HEK293 (cell line): ENCODE results near the gene ACOT7.

Experiments
- EGR2 ChIP-seq: fragments of 450-650 bp; formaldehyde crosslinking; IDR thresholded peaks from 2 replicates; pipeline ENCODE4 v1.5.1; 2016; ENCODE audit warnings: low read depth, missing biosample characterization, missing genetic modification characterization
- HOXC10 ChIP-seq: sonication (generic); formaldehyde crosslinking; IDR thresholded peaks from 2 replicates; pipeline ENCODE4 v1.8.1; 2023; ENCODE audit warnings: mild to moderate bottlenecking, missing genetic modification reagents
- HOXD13 ChIP-seq: sonication (generic); formaldehyde crosslinking; IDR thresholded peaks from 2 replicates; pipeline ENCODE4 v1.8.0; 2022; ENCODE audit warnings: missing genetic modification reagents, borderline replicate concordance
- IKZF3 ChIP-seq: fragments of 450-650 bp; IDR thresholded peaks from 2 replicates; pipeline ENCODE4 v1.5.0; 2018; ENCODE audit warnings: missing biosample characterization, mild to moderate bottlenecking, missing genetic modification characterization, moderate library complexity
- KLF8 ChIP-seq: fragments of 450-650 bp; formaldehyde crosslinking; IDR thresholded peaks from 2 replicates; pipeline ENCODE4 v1.5.1; 2016; ENCODE audit warnings: missing biosample characterization, missing genetic modification characterization
- KLF9 ChIP-seq: fragments of 450-650 bp; formaldehyde crosslinking; IDR thresholded peaks from 2 replicates; pipeline ENCODE4 v1.5.1; 2016; ENCODE audit warnings: missing biosample characterization, missing genetic modification characterization, low read depth
- OVOL3 ChIP-seq: fragments of 450-650 bp; formaldehyde crosslinking; IDR thresholded peaks from 2 replicates; pipeline ENCODE4 v1.5.1; 2016; ENCODE audit warnings: missing biosample characterization, missing genetic modification characterization
- SCRT2 ChIP-seq: fragments of 450-650 bp; formaldehyde crosslinking; IDR thresholded peaks from 2 replicates; pipeline ENCODE4 v1.5.1; 2016; ENCODE audit warnings: missing biosample characterization, missing genetic modification characterization
- SP2 ChIP-seq: fragments of 450-650 bp; formaldehyde crosslinking; IDR thresholded peaks from 2 replicates; pipeline ENCODE4 v1.5.1; 2016; ENCODE audit warnings: missing biosample characterization, missing genetic modification characterization
- SP7 ChIP-seq: fragments of 450-650 bp; formaldehyde crosslinking; IDR thresholded peaks from 2 replicates; pipeline ENCODE4 v1.5.1; 2016; ENCODE audit warnings: missing biosample characterization, missing genetic modification characterization
- TCF7L2 ChIP-seq: IDR thresholded peaks from 2 replicates; pipeline ENCODE4 v1.6.1; 2011; ENCODE audit warnings: low read depth, mild to moderate bottlenecking, inconsistent platforms, low read length, moderate library complexity, borderline replicate concordance
- TRIM28 ChIP-seq: IDR thresholded peaks from 2 replicates; pipeline ENCODE4 v1.6.1; 2011; ENCODE audit warnings: low read length, control low read depth, borderline replicate concordance
- ZBTB1 ChIP-seq: fragments of 450-650 bp; formaldehyde crosslinking; IDR thresholded peaks from 2 replicates; pipeline ENCODE4 v1.5.1; 2016; ENCODE audit warnings: missing biosample characterization, missing genetic modification characterization
- ZBTB17 ChIP-seq: fragments of 450-650 bp; formaldehyde crosslinking; IDR thresholded peaks from 2 replicates; pipeline ENCODE4 v1.5.1; 2016; ENCODE audit warnings: missing biosample characterization, missing genetic modification characterization
- ZBTB8A ChIP-seq: fragments of 450-650 bp; formaldehyde crosslinking; IDR thresholded peaks from 2 replicates; pipeline ENCODE4 v1.5.1; 2016; ENCODE audit warnings: missing biosample characterization, missing genetic modification characterization
- ZFP69B ChIP-seq: fragments of 450-650 bp; formaldehyde crosslinking; IDR thresholded peaks from 2 replicates; pipeline ENCODE4 v1.5.1; 2016; ENCODE audit warnings: missing biosample characterization, missing genetic modification characterization
- ZNF121 ChIP-seq: fragments of 450-650 bp; formaldehyde crosslinking; IDR thresholded peaks from 2 replicates; pipeline ENCODE4 v1.5.1; 2016; ENCODE audit warnings: missing biosample characterization, missing genetic modification characterization
- ZNF2 ChIP-seq: fragments of 450-650 bp; formaldehyde crosslinking; IDR thresholded peaks from 2 replicates; pipeline ENCODE4 v1.5.1; 2016; ENCODE audit warnings: missing biosample characterization, missing genetic modification characterization
- ZNF274 ChIP-seq, 2 experiments: fragments of 200-500 bp in 1 of 2; fragments of 450-650 bp in 1 of 2; sonication (Bioruptor generic) in 1 of 2; formaldehyde crosslinking in 1 of 2; IDR thresholded peaks; 2 replicates each; pipeline versions ENCODE4 v1.5.1 to v1.6.1; 2014 to 2016; ENCODE audit warnings: borderline replicate concordance in 1 of 2, inconsistent platforms in 1 of 2, low read length in 1 of 2, missing biosample characterization in 1 of 2, missing genetic modification characterization in 1 of 2
- ZNF335 ChIP-seq: fragments of 450-650 bp; formaldehyde crosslinking; conservative IDR thresholded peaks from 2 replicates; pipeline ENCODE4 v1.5.1; 2016; ENCODE audit warnings: missing biosample characterization, missing genetic modification characterization
- ZNF341 ChIP-seq: fragments of 450-650 bp; formaldehyde crosslinking; IDR thresholded peaks from 2 replicates; pipeline ENCODE4; 2016; ENCODE audit warnings: low read depth, missing biosample characterization, missing genetic modification characterization
- ZNF354C ChIP-seq: fragments of 450-650 bp; formaldehyde crosslinking; IDR thresholded peaks from 2 replicates; pipeline ENCODE4 v1.5.1; 2016; ENCODE audit warnings: missing biosample characterization, missing genetic modification characterization, low read depth, borderline replicate concordance
- ZNF366 ChIP-seq: fragments of 450-650 bp; formaldehyde crosslinking; conservative IDR thresholded peaks from 2 replicates; pipeline ENCODE4 v1.5.1; 2016; ENCODE audit warnings: missing biosample characterization, missing genetic modification characterization
- ZNF473 ChIP-seq: fragments of 450-650 bp; formaldehyde crosslinking; IDR thresholded peaks from 2 replicates; pipeline ENCODE4 v1.5.1; 2017; ENCODE audit warnings: missing biosample characterization, missing genetic modification characterization
- ZNF600 ChIP-seq: fragments of 450-650 bp; formaldehyde crosslinking; IDR thresholded peaks from 2 replicates; pipeline ENCODE4 v1.5.1; 2016; ENCODE audit warnings: missing biosample characterization, missing genetic modification characterization
- ZNF610 ChIP-seq: fragments of 450-650 bp; formaldehyde crosslinking; IDR thresholded peaks from 2 replicates; pipeline ENCODE4 v1.5.1; 2016; ENCODE audit warnings: missing biosample characterization, missing genetic modification characterization, borderline replicate concordance
- ZNF660 ChIP-seq: fragments of 450-650 bp; IDR thresholded peaks from 2 replicates; pipeline ENCODE4 v1.5.1; 2018; ENCODE audit warnings: missing biosample characterization, mild to moderate bottlenecking, missing genetic modification characterization
- ZSCAN23 ChIP-seq: fragments of 450-650 bp; formaldehyde crosslinking; IDR thresholded peaks from 2 replicates; pipeline ENCODE4 v1.5.1; 2016; ENCODE audit warnings: missing biosample characterization, missing genetic modification characterization
- ZSCAN30 ChIP-seq: fragments of 450-650 bp; IDR thresholded peaks from 2 replicates; pipeline ENCODE4 v1.5.1; 2018; ENCODE audit warnings: missing biosample characterization, mild to moderate bottlenecking, missing genetic modification characterization, moderate library complexity
- TF ChIP-seq, protein P1 (sequence below): fragments of 450-650 bp; formaldehyde crosslinking; IDR thresholded peaks from 2 replicates; pipeline ENCODE4 v1.5.1; 2016; ENCODE audit warnings: missing biosample characterization, missing genetic modification characterization, borderline replicate concordance
- TF ChIP-seq, protein P2 (sequence below): fragments of 450-650 bp; formaldehyde crosslinking; IDR thresholded peaks from 2 replicates; pipeline ENCODE4 v1.5.1; 2016; ENCODE audit warnings: missing biosample characterization, missing genetic modification characterization, low read depth
- TF ChIP-seq, protein P3 (sequence below): fragments of 450-650 bp; formaldehyde crosslinking; IDR thresholded peaks from 2 replicates; pipeline ENCODE4 v1.5.1; 2016; ENCODE audit warnings: missing biosample characterization, missing genetic modification characterization

Gene ACOT7

DNA sequence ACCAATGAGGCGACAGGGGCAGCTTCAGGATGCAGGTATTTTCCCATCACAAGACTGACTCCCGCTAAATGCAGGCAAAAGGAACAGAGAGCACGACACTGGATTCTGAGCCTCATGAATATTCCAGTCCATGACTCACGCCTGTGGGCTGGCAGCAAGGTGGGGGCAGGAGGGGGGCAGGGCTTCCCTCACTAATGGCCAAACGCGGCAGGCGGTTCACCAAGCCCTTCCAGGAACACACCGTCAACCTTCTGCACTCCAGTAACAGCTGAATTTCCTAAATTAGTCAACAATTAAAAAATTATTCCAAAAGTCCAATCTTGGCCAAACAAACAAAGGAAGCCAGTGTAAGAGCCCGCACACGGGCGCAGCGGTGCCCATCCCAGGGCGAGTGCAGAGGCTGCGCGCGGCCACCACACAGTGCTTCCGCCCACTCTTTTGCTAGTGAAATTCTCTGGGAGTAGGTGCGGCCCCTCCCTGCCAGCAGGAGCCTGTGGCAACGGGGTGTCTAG is 120.1 kb downstream of the ACOT7 start (continued):
- TF ChIP-seq, protein P1, sequence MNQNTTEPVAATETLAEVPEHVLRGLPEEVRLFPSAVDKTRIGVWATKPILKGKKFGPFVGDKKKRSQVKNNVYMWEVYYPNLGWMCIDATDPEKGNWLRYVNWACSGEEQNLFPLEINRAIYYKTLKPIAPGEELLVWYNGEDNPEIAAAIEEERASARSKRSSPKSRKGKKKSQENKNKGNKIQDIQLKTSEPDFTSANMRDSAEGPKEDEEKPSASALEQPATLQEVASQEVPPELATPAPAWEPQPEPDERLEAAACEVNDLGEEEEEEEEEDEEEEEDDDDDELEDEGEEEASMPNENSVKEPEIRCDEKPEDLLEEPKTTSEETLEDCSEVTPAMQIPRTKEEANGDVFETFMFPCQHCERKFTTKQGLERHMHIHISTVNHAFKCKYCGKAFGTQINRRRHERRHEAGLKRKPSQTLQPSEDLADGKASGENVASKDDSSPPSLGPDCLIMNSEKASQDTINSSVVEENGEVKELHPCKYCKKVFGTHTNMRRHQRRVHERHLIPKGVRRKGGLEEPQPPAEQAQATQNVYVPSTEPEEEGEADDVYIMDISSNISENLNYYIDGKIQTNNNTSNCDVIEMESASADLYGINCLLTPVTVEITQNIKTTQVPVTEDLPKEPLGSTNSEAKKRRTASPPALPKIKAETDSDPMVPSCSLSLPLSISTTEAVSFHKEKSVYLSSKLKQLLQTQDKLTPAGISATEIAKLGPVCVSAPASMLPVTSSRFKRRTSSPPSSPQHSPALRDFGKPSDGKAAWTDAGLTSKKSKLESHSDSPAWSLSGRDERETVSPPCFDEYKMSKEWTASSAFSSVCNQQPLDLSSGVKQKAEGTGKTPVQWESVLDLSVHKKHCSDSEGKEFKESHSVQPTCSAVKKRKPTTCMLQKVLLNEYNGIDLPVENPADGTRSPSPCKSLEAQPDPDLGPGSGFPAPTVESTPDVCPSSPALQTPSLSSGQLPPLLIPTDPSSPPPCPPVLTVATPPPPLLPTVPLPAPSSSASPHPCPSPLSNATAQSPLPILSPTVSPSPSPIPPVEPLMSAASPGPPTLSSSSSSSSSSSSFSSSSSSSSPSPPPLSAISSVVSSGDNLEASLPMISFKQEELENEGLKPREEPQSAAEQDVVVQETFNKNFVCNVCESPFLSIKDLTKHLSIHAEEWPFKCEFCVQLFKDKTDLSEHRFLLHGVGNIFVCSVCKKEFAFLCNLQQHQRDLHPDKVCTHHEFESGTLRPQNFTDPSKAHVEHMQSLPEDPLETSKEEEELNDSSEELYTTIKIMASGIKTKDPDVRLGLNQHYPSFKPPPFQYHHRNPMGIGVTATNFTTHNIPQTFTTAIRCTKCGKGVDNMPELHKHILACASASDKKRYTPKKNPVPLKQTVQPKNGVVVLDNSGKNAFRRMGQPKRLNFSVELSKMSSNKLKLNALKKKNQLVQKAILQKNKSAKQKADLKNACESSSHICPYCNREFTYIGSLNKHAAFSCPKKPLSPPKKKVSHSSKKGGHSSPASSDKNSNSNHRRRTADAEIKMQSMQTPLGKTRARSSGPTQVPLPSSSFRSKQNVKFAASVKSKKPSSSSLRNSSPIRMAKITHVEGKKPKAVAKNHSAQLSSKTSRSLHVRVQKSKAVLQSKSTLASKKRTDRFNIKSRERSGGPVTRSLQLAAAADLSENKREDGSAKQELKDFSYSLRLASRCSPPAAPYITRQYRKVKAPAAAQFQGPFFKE (tag by site-specific recombination): no peak
- TF ChIP-seq HOXD13: no peak
- no peak for TF ChIP-seq TCF7L2
- peak; percentile 56; the same call in 1 of the 2 replicates for TF ChIP-seq ZNF2 (tag by site-specific recombination)
- TF ChIP-seq ZSCAN30 (tag by site-specific recombination): no peak
- TF ChIP-seq SP7: peak; percentile 72
- no peak for TF ChIP-seq ZNF274 (IDR thresholded peaks at IDR 0.05; ENCODE audit: low read length)
- no peak for TF ChIP-seq ZNF274 (tag by site-specific recombination; IDR thresholded peaks at IDR 0.05; ENCODE audit: borderline replicate concordance)
- no peak for TF ChIP-seq ZNF660 (tag by site-specific recombination)
- peak; percentile 94 for TF ChIP-seq ZNF341
- TF ChIP-seq IKZF3 (tag by site-specific recombination): peak; percentile 65; the same call in 1 of the 2 replicates
- no peak for TF ChIP-seq TRIM28
- TF ChIP-seq SCRT2 (tag by site-specific recombination): no peak
- TF ChIP-seq HOXC10 (CRISPR knock-in tag): no peak
- TF ChIP-seq ZBTB8A (tag by site-specific recombination): peak; percentile 60
- no peak for TF ChIP-seq ZNF610 (tag by site-specific recombination)
- TF ChIP-seq EGR2 (tag by site-specific recombination): peak; percentile 83
- no peak for TF ChIP-seq ZNF354C
- no peak for TF ChIP-seq OVOL3 (tag by site-specific recombination)
- TF ChIP-seq ZBTB1 (tag by site-specific recombination): no peak
- TF ChIP-seq, protein P2, sequence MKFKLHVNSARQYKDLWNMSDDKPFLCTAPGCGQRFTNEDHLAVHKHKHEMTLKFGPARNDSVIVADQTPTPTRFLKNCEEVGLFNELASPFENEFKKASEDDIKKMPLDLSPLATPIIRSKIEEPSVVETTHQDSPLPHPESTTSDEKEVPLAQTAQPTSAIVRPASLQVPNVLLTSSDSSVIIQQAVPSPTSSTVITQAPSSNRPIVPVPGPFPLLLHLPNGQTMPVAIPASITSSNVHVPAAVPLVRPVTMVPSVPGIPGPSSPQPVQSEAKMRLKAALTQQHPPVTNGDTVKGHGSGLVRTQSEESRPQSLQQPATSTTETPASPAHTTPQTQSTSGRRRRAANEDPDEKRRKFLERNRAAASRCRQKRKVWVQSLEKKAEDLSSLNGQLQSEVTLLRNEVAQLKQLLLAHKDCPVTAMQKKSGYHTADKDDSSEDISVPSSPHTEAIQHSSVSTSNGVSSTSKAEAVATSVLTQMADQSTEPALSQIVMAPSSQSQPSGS (tag by site-specific recombination): no peak
- TF ChIP-seq, protein P3, sequence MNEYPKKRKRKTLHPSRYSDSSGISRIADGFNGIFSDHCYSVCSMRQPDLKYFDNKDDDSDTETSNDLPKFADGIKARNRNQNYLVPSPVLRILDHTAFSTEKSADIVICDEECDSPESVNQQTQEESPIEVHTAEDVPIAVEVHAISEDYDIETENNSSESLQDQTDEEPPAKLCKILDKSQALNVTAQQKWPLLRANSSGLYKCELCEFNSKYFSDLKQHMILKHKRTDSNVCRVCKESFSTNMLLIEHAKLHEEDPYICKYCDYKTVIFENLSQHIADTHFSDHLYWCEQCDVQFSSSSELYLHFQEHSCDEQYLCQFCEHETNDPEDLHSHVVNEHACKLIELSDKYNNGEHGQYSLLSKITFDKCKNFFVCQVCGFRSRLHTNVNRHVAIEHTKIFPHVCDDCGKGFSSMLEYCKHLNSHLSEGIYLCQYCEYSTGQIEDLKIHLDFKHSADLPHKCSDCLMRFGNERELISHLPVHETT (tag by site-specific recombination): peak; percentile 71; the same call in 1 of the 2 replicates
- TF ChIP-seq ZNF366 (tag by site-specific recombination): peak; percentile 9; the same call in 1 of the 2 replicates
- peak; percentile 34; the same call in 1 of the 2 replicates for TF ChIP-seq KLF9 (tag by site-specific recombination)
- peak; percentile 55; the same call in 1 of the 2 replicates for TF ChIP-seq KLF8 (tag by site-specific recombination)
- TF ChIP-seq ZSCAN23 (tag by site-specific recombination): no peak
- peak; percentile 59; the same call in 1 of the 2 replicates for TF ChIP-seq ZNF600 (tag by site-specific recombination)
- 0 out of 2 replicates have a peak, but pooled peaks have one; percentile 34 for TF ChIP-seq SP2 (tag by site-specific recombination)
- TF ChIP-seq ZFP69B: 0 out of 2 replicates have a peak, but pooled peaks have one; percentile 16
- TF ChIP-seq ZNF473 (tag by site-specific recombination): no peak
- TF ChIP-seq ZNF121 (tag by site-specific recombination): peak; percentile 48; the same call in 1 of the 2 replicates
- peak; percentile 43; the same call in 1 of the 2 replicates for TF ChIP-seq ZNF335 (tag by site-specific recombination)
- no peak; the same call in 1 of the 2 replicates for TF ChIP-seq ZBTB17
